ENCODE measurements around the gene PDHA2.

- no peak for TF ChIP-seq CTCF (IDR thresholded peaks at IDR 0.05)
- no peak for TF ChIP-seq EZH2 (IDR thresholded peaks at IDR 0.05; ENCODE audit: borderline replicate concordance, insufficient read depth, low read depth, low read length, poor library complexity, severe bottlenecking)
Measured at GRCh38 chr4:95877636-95878035, 37.7 kb downstream of the PDHA2 start.
